Smooth muscle cell (in vitro differentiated cells): Measurements from ENCODE around the gene ATP2B3. TPM values are rescaled to one million over a fixed set of nuclear protein-coding genes. Genes with fewer than 3 reads are reported as not detected.

Experiments
- DNase-seq: peaks from one replicate; lab custom pipeline; 2025; ENCODE audit not compliant: unreplicated experiment; lab: John Stamatoyannopoulos, UW
- H2AFZ ChIP-seq: fragments of 200-600 bp; sonication (generic); 2 replicates; pipeline ENCODE4 v1.6.0; 2016; ENCODE audit warnings: antibody characterized with exemption, low read depth, mild to moderate bottlenecking
- H3F3A ChIP-seq: fragments of 200-600 bp; sonication (generic); 2 replicates; pipeline ENCODE4 v1.6.0; 2017; ENCODE audit warnings: antibody characterized with exemption, low read depth
- H3K27ac ChIP-seq: fragments of 200-600 bp; sonication (generic); 2 replicates; pipeline ENCODE4 v1.5.1; 2016; ENCODE audit warnings: low read depth, mild to moderate bottlenecking
- H3K27me3 ChIP-seq: fragments of 200-600 bp; sonication (generic); 2 replicates; pipeline ENCODE4 v1.6.1; 2016; ENCODE audit warnings: low read depth, mild to moderate bottlenecking
- H3K36me3 ChIP-seq: fragments of 200-600 bp; sonication (generic); 2 replicates; pipeline ENCODE4 v1.5.1; 2016; ENCODE audit warnings: low read depth
- H3K4me1 ChIP-seq: fragments of 200-600 bp; sonication (generic); 2 replicates; pipeline ENCODE4 v1.5.1; 2016; ENCODE audit warnings: low read depth
- H3K4me2 ChIP-seq: fragments of 200-600 bp; sonication (generic); 2 replicates; pipeline ENCODE4 v1.6.0; 2016; ENCODE audit warnings: mild to moderate bottlenecking
- H3K4me3 ChIP-seq: fragments of 200-600 bp; sonication (generic); 2 replicates; pipeline ENCODE4 v1.5.1; 2016; ENCODE audit warnings: mild to moderate bottlenecking
- H3K79me2 ChIP-seq: fragments of 200-600 bp; sonication (generic); 2 replicates; pipeline ENCODE4 v1.6.0; 2016; ENCODE audit warnings: low read depth, mild to moderate bottlenecking
- H3K9ac ChIP-seq: fragments of 200-600 bp; sonication (generic); 2 replicates; pipeline ENCODE4 v1.6.0; 2016; ENCODE audit warnings: low read depth
- H3K9me3 ChIP-seq: fragments of 200-600 bp; sonication (generic); replicated peaks from 2 replicates; pipeline ENCODE4 v1.5.1; 2016; ENCODE audit warnings: low read depth
- H4K20me1 ChIP-seq: fragments of 200-600 bp; sonication (generic); 2 replicates; pipeline ENCODE4 v1.6.0; 2016; ENCODE audit warnings: low read depth
- CTCF ChIP-seq: fragments of 200-600 bp; sonication (generic); IDR thresholded peaks from 2 replicates; pipeline ENCODE4 v1.5.1; 2017; ENCODE audit warnings: borderline replicate concordance, mild to moderate bottlenecking, antibody characterized with exemption; ENCODE audit not compliant: insufficient read depth, poor library complexity, severe bottlenecking
- WGBS: methylation state at CpG from one replicate; pipeline ENCODE4 v1.1.7; 2016; ENCODE audit warnings: low lambda C conversion rate; 5-methylcytosine and 5-hydroxymethylcytosine counted together
- polyA plus RNA-seq: library from polyadenylated mRNA; unstranded; fragments of >200 nt; fragmentation: Nextera tagmentation; extraction: Ambion mirVana; gene quantifications from 2 replicates; pipeline ENCODE4 v1.2.1, GENCODE V29; 2016
- total RNA-seq: library from RNA; depleted of rRNA; stranded (reverse); fragments of >200 nt; gene quantifications from 2 replicates; pipeline ENCODE4 v1.2.3, GENCODE V29; 2014

The ATP2B3 gene
- 0.22 TPM in 2 replicates for total RNA-seq
- polyA plus RNA-seq = 0.05 and 0.31 TPM in 2 replicates

GRCh38 chrX:153517423-153517822 is at the start of gene ATP2B3:
Gene ATP2B3 (plus strand): TSS chrX:153517642. CDS start chrX:153536248, 18,606 bp downstream.
- Histone ChIP-seq H3K27me3 (peaks cover 12% of the 10 kb centered on the region), H3K4me1 (no peaks in the 10 kb centered on the region), H4K20me1 (no peaks in the 10 kb centered on the region), H3K9ac (no peak within 1 kb of the TSS), H3F3A (no peaks in the 10 kb centered on the region), H3K36me3 (no peaks in the 10 kb centered on the region), H3K4me3 (no peak within 1 kb of the TSS), H3K9me3 (no peaks in the 10 kb centered on the region), H2AFZ (no peak within 1 kb of the TSS), H3K27ac (no peak within 1 kb of the TSS), H3K4me2 (no peak within 1 kb of the TSS), H3K79me2 (no peaks in the 10 kb centered on the region)
- no peak for DNase-seq
- WGBS = 41% methylated on average over 9 of the region's 50 CpGs
- TF ChIP-seq CTCF = no peak

- H3K27ac ChIP-seq = no peak overlapping the region
- no peaks in the 10 kb centered on the region for H3K27me3 ChIP-seq
- no peaks in the 10 kb centered on the region for H3K4me1 ChIP-seq
- no peak for TF ChIP-seq CTCF
- no peaks in the 10 kb centered on the region for H3K36me3 ChIP-seq
- H3K79me2 ChIP-seq = peaks cover 4% of the 10 kb centered on the region
- H4K20me1 ChIP-seq = no peaks in the 10 kb centered on the region
- no peak overlapping the region for H3K4me3 ChIP-seq
- no peaks in the 10 kb centered on the region for H3K9me3 ChIP-seq
- 79% methylated on average over 12 of the region's 12 CpGs for WGBS
- H3K9ac ChIP-seq = no peak overlapping the region
- H3K4me2 ChIP-seq = no peak overlapping the region
- no peaks in the 10 kb centered on the region for H3F3A ChIP-seq
- H2AFZ ChIP-seq = no peak overlapping the region
- DNase-seq = no peak
Measured at GRCh38 chrX:153468008-153468580, 49.3 kb upstream of the ATP2B3 start.

- 49% methylated on average over 26 of the region's 32 CpGs for WGBS
- H3K4me2 ChIP-seq = peak overlapping the region; percentile 90
- no peak for TF ChIP-seq CTCF
- H3K27ac ChIP-seq = no peak overlapping the region
- H3K79me2 ChIP-seq = peaks cover 4% of the 10 kb centered on the region
- no peaks in the 10 kb centered on the region for H3K4me1 ChIP-seq
- peak overlapping the region; percentile 37 for H2AFZ ChIP-seq
- no peaks in the 10 kb centered on the region for H4K20me1 ChIP-seq
- no peak for DNase-seq
- H3K4me3 ChIP-seq = peak overlapping the region; percentile 60
- H3K27me3 ChIP-seq = no peaks in the 10 kb centered on the region
- H3K36me3 ChIP-seq = no peaks in the 10 kb centered on the region
- peak overlapping the region; percentile 22 for H3K9ac ChIP-seq
- no peaks in the 10 kb centered on the region for H3K9me3 ChIP-seq
- no peaks in the 10 kb centered on the region for H3F3A ChIP-seq
Measured at GRCh38 chrX:153469811-153470410, 47.5 kb upstream of the ATP2B3 start.
